PFSK-1 (cell line): Measurements from ENCODE around the gene KANSL2.

Source experiments
- FOXP2 ChIP-seq: optimal IDR thresholded peaks from 2 replicates; pipeline ENCODE3; 2011; ENCODE audit warnings: borderline replicate concordance, control low read depth, inconsistent platforms; ENCODE audit not compliant: insufficient read depth; ENCODE audit errors: extremely low read length, extremely low read depth
- POLR2AphosphoS5 ChIP-seq: IDR thresholded peaks from 2 replicates; pipeline ENCODE4 v1.6.1; 2012; ENCODE audit warnings: low read depth, mild to moderate bottlenecking, control low read depth, low read length, moderate library complexity
- SIN3A ChIP-seq: IDR thresholded peaks from 2 replicates; pipeline ENCODE4 v1.6.1; 2012; ENCODE audit warnings: mild to moderate bottlenecking, low read length, moderate library complexity, borderline replicate concordance; ENCODE audit not compliant: insufficient read depth
- TAF1 ChIP-seq: IDR thresholded peaks from 2 replicates; pipeline ENCODE4 v1.6.1; 2012; ENCODE audit warnings: low read length, control low read depth, borderline replicate concordance; ENCODE audit not compliant: insufficient read depth
- TF ChIP-seq, protein P1 (sequence below), 2 experiments: IDR thresholded peaks; 2 replicates each; pipeline versions ENCODE4 v1.6.1 to v1.8.0; 2011 to 2012; ENCODE audit warnings: low read depth in 2 of 2, low read length in 2 of 2, control low read depth in 1 of 2, inconsistent platforms in 1 of 2, mild to moderate bottlenecking in 1 of 2, moderate library complexity in 1 of 2; ENCODE audit not compliant: insufficient read depth in 1 of 2

KANSL2 gene

DNA sequence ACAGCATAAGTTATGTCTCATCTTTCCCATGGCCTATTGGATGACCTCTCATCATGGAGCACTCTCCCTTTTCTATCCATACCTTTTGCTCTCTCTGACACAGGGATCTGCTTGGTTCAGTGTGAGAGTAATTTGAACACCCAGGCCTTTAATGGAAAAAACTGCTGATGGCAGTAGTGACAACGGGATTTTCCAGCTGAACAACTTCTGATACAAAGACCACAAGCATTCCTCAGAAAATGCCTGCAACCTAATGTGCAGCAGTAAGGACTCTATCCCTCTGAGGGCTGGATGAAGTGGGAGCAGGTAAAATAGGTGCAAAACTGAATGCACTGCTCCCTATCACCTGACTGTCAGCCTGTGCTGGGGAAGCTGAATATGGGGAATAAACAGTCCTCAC is 51.0 kb downstream of the KANSL2 start:
- no peak for TF ChIP-seq TAF1
- no peak for TF ChIP-seq POLR2AphosphoS5
- TF ChIP-seq, protein P1, sequence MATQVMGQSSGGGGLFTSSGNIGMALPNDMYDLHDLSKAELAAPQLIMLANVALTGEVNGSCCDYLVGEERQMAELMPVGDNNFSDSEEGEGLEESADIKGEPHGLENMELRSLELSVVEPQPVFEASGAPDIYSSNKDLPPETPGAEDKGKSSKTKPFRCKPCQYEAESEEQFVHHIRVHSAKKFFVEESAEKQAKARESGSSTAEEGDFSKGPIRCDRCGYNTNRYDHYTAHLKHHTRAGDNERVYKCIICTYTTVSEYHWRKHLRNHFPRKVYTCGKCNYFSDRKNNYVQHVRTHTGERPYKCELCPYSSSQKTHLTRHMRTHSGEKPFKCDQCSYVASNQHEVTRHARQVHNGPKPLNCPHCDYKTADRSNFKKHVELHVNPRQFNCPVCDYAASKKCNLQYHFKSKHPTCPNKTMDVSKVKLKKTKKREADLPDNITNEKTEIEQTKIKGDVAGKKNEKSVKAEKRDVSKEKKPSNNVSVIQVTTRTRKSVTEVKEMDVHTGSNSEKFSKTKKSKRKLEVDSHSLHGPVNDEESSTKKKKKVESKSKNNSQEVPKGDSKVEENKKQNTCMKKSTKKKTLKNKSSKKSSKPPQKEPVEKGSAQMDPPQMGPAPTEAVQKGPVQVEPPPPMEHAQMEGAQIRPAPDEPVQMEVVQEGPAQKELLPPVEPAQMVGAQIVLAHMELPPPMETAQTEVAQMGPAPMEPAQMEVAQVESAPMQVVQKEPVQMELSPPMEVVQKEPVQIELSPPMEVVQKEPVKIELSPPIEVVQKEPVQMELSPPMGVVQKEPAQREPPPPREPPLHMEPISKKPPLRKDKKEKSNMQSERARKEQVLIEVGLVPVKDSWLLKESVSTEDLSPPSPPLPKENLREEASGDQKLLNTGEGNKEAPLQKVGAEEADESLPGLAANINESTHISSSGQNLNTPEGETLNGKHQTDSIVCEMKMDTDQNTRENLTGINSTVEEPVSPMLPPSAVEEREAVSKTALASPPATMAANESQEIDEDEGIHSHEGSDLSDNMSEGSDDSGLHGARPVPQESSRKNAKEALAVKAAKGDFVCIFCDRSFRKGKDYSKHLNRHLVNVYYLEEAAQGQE (IDR thresholded peaks at IDR 0.05; ENCODE audit: insufficient read depth in 1 of 2, low read depth in 2 of 2, low read length in 2 of 2): no peak

DNA sequence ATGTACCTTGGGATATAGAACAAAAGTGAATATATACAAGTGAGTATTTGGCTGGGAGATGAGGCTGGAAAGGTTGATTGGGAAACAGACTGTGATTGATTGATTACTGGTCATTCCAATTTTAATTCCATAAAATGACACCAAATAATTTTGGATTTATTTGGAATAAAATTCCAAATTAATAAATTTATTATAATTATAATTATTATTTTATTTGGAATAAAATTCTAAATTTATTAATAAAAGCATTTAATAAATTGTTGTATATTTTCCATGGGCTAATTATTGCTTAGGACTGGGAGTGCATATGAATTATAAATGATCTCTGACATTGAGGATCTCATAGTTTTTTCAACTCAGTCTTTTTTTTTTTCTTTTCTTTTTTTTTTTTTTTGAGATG is 51.7 kb downstream of the KANSL2 start:
- TF ChIP-seq, protein P1 (IDR thresholded peaks at IDR 0.05; ENCODE audit: insufficient read depth in 1 of 2, low read depth in 2 of 2, low read length in 2 of 2): no peak
- TF ChIP-seq POLR2AphosphoS5: no peak
- TF ChIP-seq FOXP2: no peak
- no peak for TF ChIP-seq TAF1
- no peak for TF ChIP-seq SIN3A

DNA sequence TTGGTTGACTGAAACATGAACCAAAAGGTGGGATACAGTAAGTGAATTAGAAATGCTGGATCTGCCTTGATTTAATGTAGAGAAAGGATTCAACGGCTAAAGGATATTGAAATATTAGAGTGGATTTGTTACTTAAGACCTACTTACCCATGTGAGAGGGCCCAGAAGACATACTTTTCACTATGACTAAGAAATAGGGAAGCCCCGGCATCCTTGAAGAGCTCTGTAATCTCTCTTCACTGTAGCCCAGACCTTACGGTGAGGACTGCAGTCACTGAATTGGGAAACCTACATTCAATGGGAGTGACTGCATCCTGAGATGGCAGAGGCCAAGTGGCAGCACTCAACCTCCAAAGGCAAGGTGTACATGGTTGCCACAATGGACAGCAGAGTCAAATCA is 52.5 kb downstream of the KANSL2 start:
- TF ChIP-seq SIN3A (no peak), FOXP2 (no peak), TAF1 (no peak), POLR2AphosphoS5 (no peak)
- TF ChIP-seq, protein P1 (IDR thresholded peaks at IDR 0.05; ENCODE audit: insufficient read depth in 1 of 2, low read depth in 2 of 2, low read length in 2 of 2): no peak

DNA sequence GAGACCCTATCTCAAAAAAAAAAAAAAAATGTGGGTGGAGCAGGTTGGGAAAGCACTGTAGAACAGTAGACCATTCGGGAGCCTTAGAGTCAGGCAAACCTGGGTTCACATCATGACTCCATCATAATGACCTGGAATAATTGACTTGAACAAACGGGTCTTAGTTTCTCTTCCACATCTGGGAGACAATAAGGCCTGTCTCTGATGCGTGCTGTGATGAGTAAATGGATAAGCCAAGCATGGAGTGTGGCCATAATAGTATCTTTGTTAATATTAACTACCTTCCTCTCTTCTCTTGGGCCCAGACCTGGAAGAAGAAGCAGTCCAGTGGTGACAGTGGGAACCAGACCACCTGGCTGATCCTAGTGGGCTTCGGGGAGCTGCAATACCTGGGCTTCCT is 54.5 kb downstream of the KANSL2 start:
- no peak for TF ChIP-seq SIN3A
- no peak for TF ChIP-seq FOXP2
- TF ChIP-seq TAF1: no peak
- TF ChIP-seq, protein P1 (IDR thresholded peaks at IDR 0.05; ENCODE audit: insufficient read depth in 1 of 2, low read depth in 2 of 2, low read length in 2 of 2): no peak
- no peak for TF ChIP-seq POLR2AphosphoS5

DNA sequence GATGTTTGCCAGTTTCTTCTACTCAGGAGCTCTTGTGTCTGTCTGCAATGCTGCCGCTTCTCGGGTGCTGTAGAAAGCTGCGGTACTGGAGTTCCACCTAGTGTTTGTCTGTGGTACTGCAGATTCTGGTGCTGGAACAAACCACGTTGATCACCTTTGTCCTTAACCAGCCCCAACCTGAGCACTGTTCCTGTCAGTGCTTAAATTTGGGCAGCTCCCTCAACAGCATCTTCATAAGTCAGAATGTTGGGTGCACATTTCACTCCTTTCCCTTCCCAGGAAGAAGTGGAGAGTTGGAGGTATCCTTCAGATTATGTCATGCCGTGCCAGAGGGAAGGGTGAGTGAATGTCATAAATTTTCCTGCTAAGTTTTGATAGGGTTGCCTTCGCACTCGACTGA is 63.5 kb downstream of the KANSL2 start:
- no peak for TF ChIP-seq TAF1
- TF ChIP-seq, protein P1 (IDR thresholded peaks at IDR 0.05; ENCODE audit: insufficient read depth in 1 of 2, low read depth in 2 of 2, low read length in 2 of 2): no peak
- TF ChIP-seq SIN3A: no peak
- TF ChIP-seq POLR2AphosphoS5: no peak
- TF ChIP-seq FOXP2: no peak
